ENCODE results near the gene SETDB2. TPM values are rescaled to one million over a fixed set of nuclear protein-coding genes. Genes with fewer than 3 reads are reported as not detected.

Gene SETDB2
- total and polyA plus RNA-seq, 2 of the 4 experiments (the other 2 are of a cell fraction) = 4.3 to 5.7 TPM

DNA sequence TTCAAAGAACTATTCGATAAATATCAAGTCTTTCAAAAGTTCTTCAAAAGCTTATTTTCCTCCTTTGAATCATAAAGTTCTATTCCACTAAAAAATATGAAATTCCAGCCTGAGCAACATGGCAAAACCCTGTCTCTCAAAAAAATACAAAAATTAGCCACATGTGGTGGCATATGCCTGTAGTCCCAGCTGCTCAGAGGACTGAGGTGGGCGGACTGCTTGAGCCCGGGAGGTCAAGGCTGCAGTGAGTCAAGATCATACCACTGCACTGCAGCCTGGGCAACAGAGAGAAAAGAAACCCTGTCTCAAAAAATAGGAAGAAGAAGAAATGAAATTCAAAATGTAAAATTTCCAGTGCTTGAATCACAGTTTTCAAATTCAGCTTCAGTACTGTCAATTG, 24.8 kb upstream of the SETDB2 start:
- Histone ChIP-seq H2AK9ac (replicated peaks; ENCODE audit: low read depth, low read length, poor library complexity) (no peak overlapping the region), H2BK20ac (ENCODE audit: low read depth, low read length) (no peak overlapping the region), H3K14ac (replicated peaks; ENCODE audit: low read depth, low read length) (no peak overlapping the region), H3K79me1 (ENCODE audit: low read depth in 1 of 2, low read length in 2 of 2) (no peaks in the 10 kb centered on the region), H3K9me1 (ENCODE audit: insufficient read depth, low read length) (0 out of 2 replicates have a peak, but pooled peaks cover 4% of the 10 kb centered on the region), H3K18ac (ENCODE audit: low read depth, low read length) (no peak overlapping the region), H2AK5ac (ENCODE audit: low read depth, low read length) (no peak overlapping the region), H3K9ac (ENCODE audit: low read depth, low read length) (no peak overlapping the region), H2AFZ (replicated peaks; ENCODE audit: low read length, poor library complexity) (no peak overlapping the region), H3K9me3 (ENCODE audit: control insufficient read depth, insufficient read depth, low read length) (no peaks in the 10 kb centered on the region), H3K27me3 (ENCODE audit: control insufficient read depth, insufficient read depth, low read length) (no peaks in the 10 kb centered on the region), H3K4me3 (ENCODE audit: insufficient read depth, low read depth, low read length) (no peak overlapping the region), H3K4ac (ENCODE audit: low read depth, low read length) (no peak overlapping the region), H3K27ac (ENCODE audit: insufficient read depth, low read length) (no peak overlapping the region), H3K56ac (ENCODE audit: extremely low read depth, insufficient read depth, low read length) (no peak overlapping the region), H3K36me3 (ENCODE audit: control insufficient read depth, insufficient read depth, low read length) (no peaks in the 10 kb centered on the region), H4K91ac (ENCODE audit: insufficient read depth, low read depth, low read length) (no peak overlapping the region), H2BK120ac (ENCODE audit: low read depth, low read length) (no peak overlapping the region), H2BK5ac (ENCODE audit: low read depth, low read length, poor library complexity, severe bottlenecking) (no peak overlapping the region), H3K4me1 (ENCODE audit: control insufficient read depth, insufficient read depth, low read length) (no peaks in the 10 kb centered on the region), H4K8ac (ENCODE audit: low read depth in 2 of 2, low read length in 2 of 2) (no peak overlapping the region), H4K20me1 (ENCODE audit: insufficient read depth, low read length) (no peaks in the 10 kb centered on the region), H3K4me2 (ENCODE audit: low read depth, low read length) (no peak overlapping the region), H3K23ac (ENCODE audit: low read depth, low read length) (no peak overlapping the region), H4K5ac (ENCODE audit: low read depth, low read length) (no peak overlapping the region), H2BK15ac (ENCODE audit: low read depth, low read length) (no peak overlapping the region)
- POLR2A ChIA-PET (ENCODE audit: unreplicated experiment) = interaction anchor here (0.6 kb wide), 1 partner anchor 125 kb away, joined by 5 read pairs; no protein-coding TSS in a partner anchor
- dilution Hi-C loops (cut with HindIII; ENCODE audit: low sequenced_read_pairs, unreplicated experiment) (no loop called here), in situ Hi-C loops (cut with MboI; ENCODE audit: low sequenced_read_pairs) (no loop called here), intact Hi-C loops (cut with micrococcal nuclease) (no loop called here)
- peak; percentile 52 for DNase-seq
- BruUV-seq (replicated peaks) = no TSS peak
- TF ChIP-seq RCOR1 (IDR thresholded peaks at IDR 0.05; ENCODE audit: insufficient replicate concordance, low read length) (no peak), BHLHE40 (IDR thresholded peaks at IDR 0.05; ENCODE audit: low read depth, low read length) (no peak), MAZ (IDR thresholded peaks at IDR 0.05; ENCODE audit: borderline replicate concordance, low read depth, low read length) (no peak), MAFK (IDR thresholded peaks at IDR 0.05; ENCODE audit: low read depth, low read length) (no peak), RAD21 (IDR thresholded peaks at IDR 0.05; ENCODE audit: low read length) (no peak), MXI1 (IDR thresholded peaks at IDR 0.05; ENCODE audit: borderline replicate concordance, low read depth, low read length) (no peak), CEBPB (IDR thresholded peaks at IDR 0.05; ENCODE audit: low read depth, low read length) (no peak), CHD1 (IDR thresholded peaks at IDR 0.05; ENCODE audit: low read depth, low read length) (no peak), NFE2L2 (IDR thresholded peaks at IDR 0.05; ENCODE audit: low read depth, low read length) (no peak), SMC3 (IDR thresholded peaks at IDR 0.05; ENCODE audit: low read depth, low read length) (no peak), RFX5 (IDR thresholded peaks at IDR 0.05; ENCODE audit: low read depth, low read length) (no peak), FOS (IDR thresholded peaks at IDR 0.05; ENCODE audit: low read depth, low read length) (no peak), POLR2A (IDR thresholded peaks at IDR 0.05; ENCODE audit: low read depth, low read length) (no peak)
- TF ChIP-seq, protein P1, sequence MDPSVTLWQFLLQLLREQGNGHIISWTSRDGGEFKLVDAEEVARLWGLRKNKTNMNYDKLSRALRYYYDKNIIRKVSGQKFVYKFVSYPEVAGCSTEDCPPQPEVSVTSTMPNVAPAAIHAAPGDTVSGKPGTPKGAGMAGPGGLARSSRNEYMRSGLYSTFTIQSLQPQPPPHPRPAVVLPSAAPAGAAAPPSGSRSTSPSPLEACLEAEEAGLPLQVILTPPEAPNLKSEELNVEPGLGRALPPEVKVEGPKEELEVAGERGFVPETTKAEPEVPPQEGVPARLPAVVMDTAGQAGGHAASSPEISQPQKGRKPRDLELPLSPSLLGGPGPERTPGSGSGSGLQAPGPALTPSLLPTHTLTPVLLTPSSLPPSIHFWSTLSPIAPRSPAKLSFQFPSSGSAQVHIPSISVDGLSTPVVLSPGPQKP (IDR thresholded peaks at IDR 0.05; ENCODE audit: borderline replicate concordance, low read depth, low read length) = no peak
- TF ChIP-seq, protein P2, sequence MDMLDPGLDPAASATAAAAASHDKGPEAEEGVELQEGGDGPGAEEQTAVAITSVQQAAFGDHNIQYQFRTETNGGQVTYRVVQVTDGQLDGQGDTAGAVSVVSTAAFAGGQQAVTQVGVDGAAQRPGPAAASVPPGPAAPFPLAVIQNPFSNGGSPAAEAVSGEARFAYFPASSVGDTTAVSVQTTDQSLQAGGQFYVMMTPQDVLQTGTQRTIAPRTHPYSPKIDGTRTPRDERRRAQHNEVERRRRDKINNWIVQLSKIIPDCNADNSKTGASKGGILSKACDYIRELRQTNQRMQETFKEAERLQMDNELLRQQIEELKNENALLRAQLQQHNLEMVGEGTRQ (IDR thresholded peaks at IDR 0.05; ENCODE audit: low read depth, low read length) = no peak
- TF ChIP-seq, protein P3, sequence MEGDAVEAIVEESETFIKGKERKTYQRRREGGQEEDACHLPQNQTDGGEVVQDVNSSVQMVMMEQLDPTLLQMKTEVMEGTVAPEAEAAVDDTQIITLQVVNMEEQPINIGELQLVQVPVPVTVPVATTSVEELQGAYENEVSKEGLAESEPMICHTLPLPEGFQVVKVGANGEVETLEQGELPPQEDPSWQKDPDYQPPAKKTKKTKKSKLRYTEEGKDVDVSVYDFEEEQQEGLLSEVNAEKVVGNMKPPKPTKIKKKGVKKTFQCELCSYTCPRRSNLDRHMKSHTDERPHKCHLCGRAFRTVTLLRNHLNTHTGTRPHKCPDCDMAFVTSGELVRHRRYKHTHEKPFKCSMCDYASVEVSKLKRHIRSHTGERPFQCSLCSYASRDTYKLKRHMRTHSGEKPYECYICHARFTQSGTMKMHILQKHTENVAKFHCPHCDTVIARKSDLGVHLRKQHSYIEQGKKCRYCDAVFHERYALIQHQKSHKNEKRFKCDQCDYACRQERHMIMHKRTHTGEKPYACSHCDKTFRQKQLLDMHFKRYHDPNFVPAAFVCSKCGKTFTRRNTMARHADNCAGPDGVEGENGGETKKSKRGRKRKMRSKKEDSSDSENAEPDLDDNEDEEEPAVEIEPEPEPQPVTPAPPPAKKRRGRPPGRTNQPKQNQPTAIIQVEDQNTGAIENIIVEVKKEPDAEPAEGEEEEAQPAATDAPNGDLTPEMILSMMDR (conservative IDR thresholded peaks at IDR 0.05; ENCODE audit: low read depth, low read length) = no peak
- WGBS, 2 experiments (ENCODE audit: extremely low coverage in 2 of 2, insufficient read length in 1 of 2) = no CpG with 5 or more reads among the region's 3 CpGs
- peak; percentile 72 for ATAC-seq (ENCODE audit: low read depth)
- CTCF ChIA-PET = interaction anchor here (1.1 kb wide), 1 partner anchor 15 kb away, joined by 3 read pairs; no protein-coding TSS in a partner anchor

Measured in IMR-90 (cell line).